GM13976 (cell line): ENCODE data around the gene CDH13.

Experiments
- DNase-seq: peaks from one replicate; pipeline ENCODE4 v3.0.0; 2012; ENCODE audit warnings: low spot score
- CTCF ChIP-seq: IDR thresholded peaks from 2 replicates; pipeline ENCODE4 v1.5.1; 2012; ENCODE audit warnings: borderline replicate concordance, mild to moderate bottlenecking; ENCODE audit not compliant: insufficient read depth; ENCODE audit errors: extremely low read depth, missing control alignments, control extremely low read depth
- in situ Hi-C: fragments of 300-500 bp; cut with MboI; formaldehyde crosslinking; loops from one replicate; pipeline ENCODE4 v1.12.0; 2022; ENCODE audit warnings: low sequenced_read_pairs, mixed read lengths, inconsistent platforms; ENCODE audit not compliant: unreplicated experiment

Gene CDH13

GRCh38 chr16:83231729-83232128, 605.0 kb downstream of the CDH13 start:
- TF ChIP-seq CTCF: no peak
- in situ Hi-C loops: no loop called here
- DNase-seq: no peak

- in situ Hi-C loops: no loop called here
- DNase-seq: no peak
- no peak for TF ChIP-seq CTCF
Measured at GRCh38 chr16:83233153-83233552, 606.4 kb downstream of the CDH13 start.

- in situ Hi-C loops: no loop called here
- no peak for TF ChIP-seq CTCF
- DNase-seq: no peak
Measured at GRCh38 chr16:83238949-83239691, 612.4 kb downstream of the CDH13 start.

GRCh38 chr16:83244057-83244456, 617.3 kb downstream of the CDH13 start:
- DNase-seq: no peak
- in situ Hi-C loops: no loop called here
- no peak for TF ChIP-seq CTCF

- in situ Hi-C loops: no loop called here
- TF ChIP-seq CTCF: no peak
- no peak for DNase-seq
Measured at GRCh38 chr16:83245061-83245460, 618.3 kb downstream of the CDH13 start.

- TF ChIP-seq CTCF: no peak
Measured at GRCh38 chr16:83247767-83248372, 621.1 kb downstream of the CDH13 start.

More at GRCh38 chr16:83247767-83248372, 621.1 kb downstream of the CDH13 start:
- no peak for DNase-seq
- in situ Hi-C loops: no loop called here
